HepG2 (cell line): Measurements from ENCODE around the gene GPATCH4. TPM values are rescaled to one million over a fixed set of nuclear protein-coding genes. Genes with fewer than 3 reads are reported as not detected.

ENCODE experiments used
- polyA plus RNA-seq, 8 experiments: library from polyadenylated mRNA; depleted of rRNA in 3 of 8; stranded (reverse) in 7 of 8; unstranded in 1 of 8; fragments of >200 nt; fragmentation: Illumina TruSeq in 4 of 8; extraction: Trizol in 4 of 8; gene quantifications; 2 replicates each; pipeline versions ENCODE4 v1.2.1 to v1.2.3, GENCODE V29; 2011 to 2016; ENCODE audit warnings: low read depth in 4 of 8, missing spikeins in 1 of 8, mixed read lengths in 1 of 8; ENCODE audit not compliant: insufficient read depth in 1 of 8
- total RNA-seq, 5 experiments: library from RNA; depleted of rRNA; stranded (reverse); fragments of >200 nt; fragmentation: Illumina TruSeq; extraction: Trizol; gene quantifications; 2 replicates each; pipeline ENCODE4 v1.2.3, GENCODE V29; 2016; ENCODE audit warnings: low read depth in 1 of 5

The GPATCH4 gene
- total and polyA plus RNA-seq, 2 of the 13 experiments (the other 11 are each of a cell fraction or from before 2014, with no cell fraction given) = 19.2 to 37.9 TPM

Other genes with a start within 250 kb of the GPATCH4 start
- 19.9 and 73.5 TPM in 2 replicates for gene RHBG, start 232.3 kb downstream of the GPATCH4 start, total RNA-seq (2016; rRNA removed; fragmentation: Illumina TruSeq; extraction: Trizol)
- 61.8 and 90.0 TPM in 2 replicates for gene RHBG, start 232.3 kb downstream of the GPATCH4 start, polyA plus RNA-seq (2011; rRNA removed)
- 1.3 and 1.6 TPM in 2 replicates for gene MEF2D, start 100.7 kb downstream of the GPATCH4 start, total RNA-seq (2016; rRNA removed; fragmentation: Illumina TruSeq; extraction: Trizol)
- 3.9 and 4.8 TPM in 2 replicates for gene MEF2D, start 100.7 kb downstream of the GPATCH4 start, polyA plus RNA-seq (2011; rRNA removed)
- 6.7 and 14.1 TPM in 2 replicates for gene IQGAP3, start 28.9 kb downstream of the GPATCH4 start, total RNA-seq (2016; rRNA removed; fragmentation: Illumina TruSeq; extraction: Trizol)
- gene IQGAP3, start 28.9 kb downstream of the GPATCH4 start, polyA plus RNA-seq (2011; rRNA removed) = 12.8 and 13.5 TPM in 2 replicates
- 0.13 and 0.15 TPM in 2 replicates for gene TTC24, start 21.8 kb downstream of the GPATCH4 start, total RNA-seq (2016; rRNA removed; fragmentation: Illumina TruSeq; extraction: Trizol)
- 0.18 and 0.30 TPM in 2 replicates for gene TTC24, start 21.8 kb downstream of the GPATCH4 start, polyA plus RNA-seq (2011; rRNA removed)
- gene NAXE, start 9.7 kb downstream of the GPATCH4 start, total RNA-seq (2016; rRNA removed; fragmentation: Illumina TruSeq; extraction: Trizol) = 37.9 and 59.4 TPM in 2 replicates
- gene NAXE, start 9.7 kb downstream of the GPATCH4 start, polyA plus RNA-seq (2011; rRNA removed) = 35.0 and 39.4 TPM in 2 replicates
- gene HAPLN2, start 17.9 kb upstream of the GPATCH4 start, total RNA-seq (2016; rRNA removed; fragmentation: Illumina TruSeq; extraction: Trizol) = not detected in 2 replicates
- 0.09 TPM in 1 of 2 replicates, not detected in the other for gene HAPLN2, start 17.9 kb upstream of the GPATCH4 start, polyA plus RNA-seq (2011; rRNA removed)
- gene BCAN, start 40.6 kb upstream of the GPATCH4 start, total RNA-seq (2016; rRNA removed; fragmentation: Illumina TruSeq; extraction: Trizol) = not detected in 2 replicates
- gene BCAN, start 40.6 kb upstream of the GPATCH4 start, polyA plus RNA-seq (2011; rRNA removed) = not detected in 2 replicates
- 12.7 and 16.6 TPM in 2 replicates for gene NES, start 75.9 kb upstream of the GPATCH4 start, total RNA-seq (2016; rRNA removed; fragmentation: Illumina TruSeq; extraction: Trizol)
- gene NES, start 75.9 kb upstream of the GPATCH4 start, polyA plus RNA-seq (2011; rRNA removed) = 1.7 and 2.5 TPM in 2 replicates
- gene CRABP2, start 104.1 kb upstream of the GPATCH4 start, total RNA-seq (2016; rRNA removed; fragmentation: Illumina TruSeq; extraction: Trizol) = 0.21 and 0.60 TPM in 2 replicates
- gene CRABP2, start 104.1 kb upstream of the GPATCH4 start, polyA plus RNA-seq (2011; rRNA removed) = 0.37 and 0.40 TPM in 2 replicates
- gene METTL25B, start 127.0 kb upstream of the GPATCH4 start, total RNA-seq (2016; rRNA removed; fragmentation: Illumina TruSeq; extraction: Trizol) = 8.1 and 11.9 TPM in 2 replicates
- 24.0 and 26.3 TPM in 2 replicates for gene METTL25B, start 127.0 kb upstream of the GPATCH4 start, polyA plus RNA-seq (2011; rRNA removed)
- gene ISG20L2, start 127.3 kb upstream of the GPATCH4 start, total RNA-seq (2016; rRNA removed; fragmentation: Illumina TruSeq; extraction: Trizol) = 17.8 and 19.8 TPM in 2 replicates
- 21.3 and 22.8 TPM in 2 replicates for gene ISG20L2, start 127.3 kb upstream of the GPATCH4 start, polyA plus RNA-seq (2011; rRNA removed)
- gene MRPL24, start 139.6 kb upstream of the GPATCH4 start, total RNA-seq (2016; rRNA removed; fragmentation: Illumina TruSeq; extraction: Trizol) = 42.9 and 45.7 TPM in 2 replicates
- 37.7 and 38.1 TPM in 2 replicates for gene MRPL24, start 139.6 kb upstream of the GPATCH4 start, polyA plus RNA-seq (2011; rRNA removed)
- 183 and 196 TPM in 2 replicates for gene HDGF, start 150.2 kb upstream of the GPATCH4 start, total RNA-seq (2016; rRNA removed; fragmentation: Illumina TruSeq; extraction: Trizol)
- gene HDGF, start 150.2 kb upstream of the GPATCH4 start, polyA plus RNA-seq (2011; rRNA removed) = 128 and 156 TPM in 2 replicates
- 24.2 and 26.8 TPM in 2 replicates for gene PRCC, start 166.1 kb upstream of the GPATCH4 start, total RNA-seq (2016; rRNA removed; fragmentation: Illumina TruSeq; extraction: Trizol)
- gene PRCC, start 166.1 kb upstream of the GPATCH4 start, polyA plus RNA-seq (2011; rRNA removed) = 40.5 and 46.3 TPM in 2 replicates
- gene SH2D2A, start 215.4 kb upstream of the GPATCH4 start, total RNA-seq (2016; rRNA removed; fragmentation: Illumina TruSeq; extraction: Trizol) = 0.59 and 0.73 TPM in 2 replicates
- 0.56 and 0.57 TPM in 2 replicates for gene SH2D2A, start 215.4 kb upstream of the GPATCH4 start, polyA plus RNA-seq (2011; rRNA removed)